ENCODE data around the gene FADS3.

DNA sequence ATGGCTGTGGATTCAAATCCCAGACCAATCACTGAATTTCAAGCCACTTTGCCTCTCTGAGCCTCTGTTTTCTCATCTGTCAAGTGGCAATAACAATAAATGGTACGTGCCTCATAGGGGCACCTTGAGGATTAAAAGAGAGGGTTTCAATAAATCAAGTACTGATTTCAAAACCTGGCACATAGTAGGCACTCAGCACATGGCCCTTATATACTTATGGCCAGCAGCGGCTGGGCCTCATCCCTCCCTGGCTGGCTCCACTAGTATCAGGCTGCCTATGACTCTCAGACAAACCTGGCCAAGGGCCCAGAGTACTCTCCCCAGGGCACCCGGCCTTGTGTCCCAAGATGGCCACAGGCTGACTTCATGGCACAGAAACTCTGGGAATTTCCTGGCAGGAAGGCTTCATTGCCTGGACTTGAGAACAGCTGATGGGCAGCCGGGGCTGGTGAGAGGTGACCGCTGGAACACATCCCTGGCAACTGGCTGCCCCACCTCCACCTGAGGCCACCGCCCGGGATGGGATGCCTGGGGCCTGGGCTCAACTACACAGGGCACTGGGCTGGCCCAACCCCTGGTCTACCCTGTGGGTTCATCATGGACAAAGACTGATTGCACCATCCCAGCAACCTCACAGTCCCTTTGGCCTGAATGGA is 3.4 kb downstream of the FADS3 start:
- TF ChIP-seq CTCF (IDR thresholded peaks at IDR 0.05) (no peak), POLR2A (IDR thresholded peaks at IDR 0.05) (no peak)

All from upper lobe of left lung (tissue), 4 donors.